Measurements from ENCODE around the gene FOCAD. TPM values are rescaled to one million over a fixed set of nuclear protein-coding genes. Genes with fewer than 3 reads are reported as not detected.

FOCAD gene
- total and polyA plus RNA-seq, 10 of the 15 experiments (the other 5 are each of a cell fraction or from before 2014, with no cell fraction given), result 13.7 to 93.0 (median 41.8) TPM

DNA sequence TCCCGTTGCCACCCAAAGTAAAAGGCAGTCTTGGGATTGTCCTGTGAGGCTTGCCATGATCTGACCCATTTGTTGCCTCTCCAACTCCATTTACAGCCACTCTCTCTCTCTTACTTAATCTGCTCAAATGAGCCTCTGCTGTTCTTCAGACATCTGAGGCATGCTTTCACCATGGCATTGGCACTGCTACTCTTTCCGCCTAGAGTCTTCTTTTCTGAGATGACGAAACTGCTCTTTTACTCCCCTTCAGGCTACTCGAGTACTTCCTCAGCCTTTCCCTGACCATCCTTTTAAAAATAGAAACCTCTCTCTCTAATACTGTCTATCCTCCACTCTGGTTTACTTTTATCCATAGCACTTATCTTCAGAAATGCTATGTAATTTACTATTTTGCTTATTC is 9.0 kb downstream of the FOCAD start (continued):
- TF ChIP-seq BHLHE40 (IDR thresholded peaks at IDR 0.05; ENCODE audit: borderline replicate concordance in 1 of 2, low read depth in 2 of 2, low read length in 1 of 2), result no peak
- no peak for TF ChIP-seq RBBP5 (conservative IDR thresholded peaks at IDR 0.05)
- TF ChIP-seq HDGF (IDR thresholded peaks at IDR 0.05), result no peak

GRCh38 chr9:20694248-20694647 is 10.2 kb downstream of the FOCAD start:
- no peak overlapping the region for H3K27ac ChIP-seq (ENCODE audit: control insufficient read depth, insufficient read depth)
- FAIRE-seq, result no peak
- H3K4me2 ChIP-seq (ENCODE audit: control insufficient read depth, insufficient read depth), result no peak overlapping the region
- no peak for ATAC-seq
- ChIA-PET POLR2A (interaction anchor here (1.2 to 1.3 kb wide), 2 partner anchors 9 to 10 kb away, joined by 3 to 6 read pairs; partner anchors contain the start of gene FOCAD), SMC1A (ENCODE audit: uncharacterized antibody, unreplicated experiment) (interaction anchor here (1.1 to 1.3 kb wide), 3 partner anchors 9 to 10 kb away, joined by 3 to 5 read pairs (median 4); partner anchors contain the start of gene FOCAD), CTCF (no interaction called here), RAD21 (ENCODE audit: unreplicated experiment) (interaction anchor here (1.1 kb wide), 1 partner anchor 10 kb away, joined by 4 read pairs; the partner anchor contains the start of gene FOCAD)
- intact Hi-C loops (cut with micrococcal nuclease; ENCODE audit: unreplicated experiment) (no loop called here), in situ Hi-C loops (cut with MboI) (no loop called here)
- no peak overlapping the region for H2AFZ ChIP-seq (ENCODE audit: control insufficient read depth, low read depth, low read length)
- no peaks in the 10 kb centered on the region; the same call in 1 of the 2 replicates for H3K4me1 ChIP-seq (ENCODE audit: control insufficient read depth, insufficient read depth, low read length)
- no peak overlapping the region for H3K4me3 ChIP-seq
- H3K27me3 ChIP-seq (replicated peaks in 1 of 2; ENCODE audit: control insufficient read depth in 2 of 2, insufficient read depth in 2 of 2, low read length in 1 of 2), result no peaks in the 10 kb centered on the region
- TF ChIP-seq NFIC (IDR thresholded peaks at IDR 0.05; ENCODE audit: low read depth, low read length), result 0 out of 2 replicates have a peak, but pooled peaks have one; percentile 30
- TF ChIP-seq MYB (IDR thresholded peaks at IDR 0.05; ENCODE audit: borderline replicate concordance, low read depth, low read length), result no peak
- TF ChIP-seq JUNB (IDR thresholded peaks at IDR 0.05), result peak; percentile 85
- 0 out of 2 replicates have a peak, but pooled peaks have one; percentile 38 for TF ChIP-seq MEF2A (IDR thresholded peaks at IDR 0.05; ENCODE audit: insufficient read depth, low read depth, low read length)
- no peaks in the 10 kb centered on the region for H3K9me3 ChIP-seq (replicated peaks; ENCODE audit: control insufficient read depth, insufficient read depth, low read length)
- BruUV-seq (replicated peaks), result no TSS peak
- DNase-seq (ENCODE audit: low read depth, low spot score), result no peak
- no peaks in the 10 kb centered on the region for H4K20me1 ChIP-seq (ENCODE audit: control insufficient read depth, insufficient read depth)
- H3K9ac ChIP-seq (ENCODE audit: control insufficient read depth, insufficient read depth, low read length), result no peak overlapping the region
- H3K79me2 ChIP-seq (ENCODE audit: control insufficient read depth, insufficient read depth, low read length), result peaks cover 19% of the 10 kb centered on the region
- no peaks in the 10 kb centered on the region for H3K36me3 ChIP-seq (ENCODE audit: control insufficient read depth in 2 of 2, insufficient read depth in 2 of 2, low read length in 1 of 2)
